HG03558 (cell line): ENCODE data around the gene KPNA6.
"Not testable (repeated sequence)": the region's sequence is repeated elsewhere in the genome, so short reads cannot be mapped to it uniquely, and the experiment has no call there.

Experiments used
- ATAC-seq: cut with Tn5 transposase; IDR thresholded peaks from one replicate; pipeline ENCODE4 v1.9.1; 2021; ENCODE audit warnings: moderate number of reproducible peaks; ENCODE audit not compliant: unreplicated experiment; ENCODE audit errors: extremely low read depth

The KPNA6 gene

GRCh38 chr1:32107742-32108661 is at the start of gene KPNA6:
Gene KPNA6, plus strand, starts transcription at chr1:32108056. Its CDS starts 75 bp downstream, at chr1:32108131.
- no peak for ATAC-seq

GRCh38 chr1:32060914-32061313 is 46.9 kb upstream of the KPNA6 start:
- no peak for ATAC-seq

GRCh38 chr1:32062867-32063230 is 45.0 kb upstream of the KPNA6 start:
- no peak for ATAC-seq

- no peak for ATAC-seq
Measured at GRCh38 chr1:32063261-32063681, 44.6 kb upstream of the KPNA6 start.

GRCh38 chr1:32065613-32066488 is 42.0 kb upstream of the KPNA6 start:
- ATAC-seq, result not testable (repeated sequence)

GRCh38 chr1:32066489-32066873 is 41.4 kb upstream of the KPNA6 start:
- ATAC-seq, result no peak

- ATAC-seq, result no peak
Measured at GRCh38 chr1:32068957-32069588, 38.8 kb upstream of the KPNA6 start.

- ATAC-seq, result no peak
Measured at GRCh38 chr1:32071758-32072621, 35.9 kb upstream of the KPNA6 start.

GRCh38 chr1:32072622-32073298 is 35.1 kb upstream of the KPNA6 start, which contains the start of gene TMEM39B:
Gene TMEM39B, plus strand, starts transcription at chr1:32072939. Its CDS starts 109 bp downstream, at chr1:32073048.
- peak; percentile 71 for ATAC-seq

GRCh38 chr1:32073299-32074229 is 34.3 kb upstream of the KPNA6 start:
- ATAC-seq, result no peak

GRCh38 chr1:32074841-32075240 is 33.0 kb upstream of the KPNA6 start:
- no peak for ATAC-seq

- ATAC-seq, result no peak
Measured at GRCh38 chr1:32077451-32077850, 30.4 kb upstream of the KPNA6 start.

- ATAC-seq, result no peak
Measured at GRCh38 chr1:32082022-32082421, 25.8 kb upstream of the KPNA6 start.

GRCh38 chr1:32086381-32086780 is 21.5 kb upstream of the KPNA6 start:
- ATAC-seq, result not testable (repeated sequence)

- no peak for ATAC-seq
Measured at GRCh38 chr1:32091176-32091575, 16.7 kb upstream of the KPNA6 start.

- ATAC-seq, result no peak
Measured at GRCh38 chr1:32091591-32091990, 16.3 kb upstream of the KPNA6 start.

GRCh38 chr1:32094746-32095521 is 12.9 kb upstream of the KPNA6 start:
- ATAC-seq, result no peak
